IMR-90 (cell line): ENCODE measurements around the gene MARCHF2. TPM values are rescaled to one million over a fixed set of nuclear protein-coding genes. Genes with fewer than 3 reads are reported as not detected.

Experiments used
- ATAC-seq: fragments of 200-7000 bp; cut with Tn5 transposase; 2 replicates; pipeline ENCODE4 v1.9.1; 2020; ENCODE audit warnings: low read depth, mild to moderate bottlenecking, moderate library complexity
- BruUV-seq: library from RNA; stranded (reverse); fragments of 400-500 nt; replicated peaks from 2 replicates; lab custom pipeline; 2021; lab: Mats Ljungman, UMichigan
- CTCF ChIA-PET: fragments of 300-600 bp; formaldehyde crosslinking; extraction: SDS; loops from one replicate; lab custom pipeline; 2021; ENCODE audit warnings: antibody characterized with exemption; lab: Yijun Ruan, JAX
- POLR2A ChIA-PET: fragments of 300-600 bp; sonication (Branson Sonifier 250); formaldehyde crosslinking; loops from one replicate; lab custom pipeline; 2022; ENCODE audit warnings: antibody characterized with exemption; ENCODE audit not compliant: unreplicated experiment; lab: Charles Lee
- DNase-seq: peaks from one replicate; pipeline ENCODE4 v3.0.0; 2013
- H2AFZ ChIP-seq: replicated peaks from 2 replicates; pipeline ENCODE3; 2013; ENCODE audit warnings: low read length, mild to moderate bottlenecking; ENCODE audit not compliant: poor library complexity
- H2AK5ac ChIP-seq: 2 replicates; pipeline ENCODE4 v1.6.1; 2013; ENCODE audit warnings: low read depth, low read length, inconsistent platforms
- H2AK9ac ChIP-seq: replicated peaks from 2 replicates; pipeline ENCODE3; 2013; ENCODE audit warnings: mild to moderate bottlenecking, low read depth, low read length, moderate library complexity; ENCODE audit not compliant: poor library complexity
- H2BK120ac ChIP-seq: 2 replicates; pipeline ENCODE4 v1.6.1; 2013; ENCODE audit warnings: low read depth, low read length, inconsistent platforms
- H2BK15ac ChIP-seq: 3 replicates; pipeline ENCODE4 v1.6.1; 2013; ENCODE audit warnings: low read depth, low read length, inconsistent platforms
- H2BK20ac ChIP-seq: 2 replicates; pipeline ENCODE4 v1.6.1; 2013; ENCODE audit warnings: low read depth, mild to moderate bottlenecking, inconsistent platforms, low read length, moderate library complexity
- H2BK5ac ChIP-seq: 2 replicates; pipeline ENCODE4 v1.6.1; 2013; ENCODE audit warnings: mild to moderate bottlenecking, low read depth, low read length, inconsistent platforms; ENCODE audit not compliant: poor library complexity, severe bottlenecking
- H3K14ac ChIP-seq: replicated peaks from 2 replicates; pipeline ENCODE4 v1.6.1; 2013; ENCODE audit warnings: low read depth, low read length, inconsistent platforms
- H3K18ac ChIP-seq: 2 replicates; pipeline ENCODE4 v1.6.1; 2013; ENCODE audit warnings: low read depth, low read length, control low read depth
- H3K23ac ChIP-seq: 2 replicates; pipeline ENCODE4 v1.6.1; 2013; ENCODE audit warnings: low read depth, low read length, inconsistent platforms
- H3K27ac ChIP-seq: 2 replicates; pipeline ENCODE4 v1.5.1; 2013; ENCODE audit warnings: mild to moderate bottlenecking, control low read depth, low read length; ENCODE audit not compliant: insufficient read depth
- H3K27me3 ChIP-seq: 2 replicates; pipeline ENCODE4 v1.6.1; 2013; ENCODE audit warnings: low read length; ENCODE audit not compliant: control insufficient read depth, insufficient read depth
- H3K36me3 ChIP-seq: 2 replicates; pipeline ENCODE4 v1.6.1; 2013; ENCODE audit warnings: low read length, mixed read lengths; ENCODE audit not compliant: control insufficient read depth, insufficient read depth
- H3K4ac ChIP-seq: 2 replicates; pipeline ENCODE4 v1.6.1; 2013; ENCODE audit warnings: low read depth, low read length, inconsistent platforms
- H3K4me1 ChIP-seq: 2 replicates; pipeline ENCODE4 v1.6.1; 2013; ENCODE audit warnings: low read length, mixed read lengths; ENCODE audit not compliant: control insufficient read depth, insufficient read depth
- H3K4me2 ChIP-seq: 2 replicates; pipeline ENCODE4 v1.6.1; 2013; ENCODE audit warnings: low read depth, mild to moderate bottlenecking, control low read depth, low read length, moderate library complexity
- H3K4me3 ChIP-seq: 2 replicates; pipeline ENCODE4 v1.5.1; 2013; ENCODE audit warnings: low read depth, mild to moderate bottlenecking, control low read depth, low read length, moderate library complexity; ENCODE audit not compliant: insufficient read depth
- H3K56ac ChIP-seq: 2 replicates; pipeline ENCODE4 v1.6.1; 2013; ENCODE audit warnings: low read length, inconsistent platforms; ENCODE audit not compliant: insufficient read depth; ENCODE audit errors: extremely low read depth
- H3K79me1 ChIP-seq, 2 experiments: 2 replicates each; pipeline ENCODE4 v1.6.1; 2013; ENCODE audit warnings: low read length in 2 of 2, inconsistent platforms in 1 of 2, low read depth in 1 of 2
- H3K9ac ChIP-seq: 2 replicates; pipeline ENCODE4 v1.6.1; 2013; ENCODE audit warnings: low read depth, low read length, control low read depth
- H3K9me1 ChIP-seq: 2 replicates; pipeline ENCODE4 v1.6.1; 2013; ENCODE audit warnings: low read length, inconsistent platforms; ENCODE audit not compliant: insufficient read depth
- H3K9me3 ChIP-seq: 2 replicates; pipeline ENCODE4 v1.6.1; 2013; ENCODE audit warnings: low read length; ENCODE audit not compliant: control insufficient read depth, insufficient read depth
- H4K20me1 ChIP-seq: 2 replicates; pipeline ENCODE4 v1.6.1; 2013; ENCODE audit warnings: low read length, inconsistent platforms; ENCODE audit not compliant: insufficient read depth
- H4K5ac ChIP-seq: 2 replicates; pipeline ENCODE4 v1.6.1; 2013; ENCODE audit warnings: mild to moderate bottlenecking, low read depth, low read length, control low read depth
- H4K8ac ChIP-seq, 2 experiments: 2 replicates each; pipeline ENCODE4 v1.6.1; 2013; ENCODE audit warnings: low read depth in 2 of 2, low read length in 2 of 2, control low read depth in 1 of 2, inconsistent platforms in 1 of 2
- H4K91ac ChIP-seq: 2 replicates; pipeline ENCODE4 v1.6.1; 2013; ENCODE audit warnings: low read depth, low read length, inconsistent platforms; ENCODE audit not compliant: insufficient read depth
- BHLHE40 ChIP-seq: fragments of 150-350 bp; IDR thresholded peaks from 2 replicates; pipeline ENCODE4 v1.6.1; 2016; ENCODE audit warnings: mild to moderate bottlenecking, low read depth, low read length
- CEBPB ChIP-seq: IDR thresholded peaks from 2 replicates; pipeline ENCODE4 v1.6.1; 2012; ENCODE audit warnings: low read depth, low read length, improper control_type of control experiment
- CHD1 ChIP-seq: IDR thresholded peaks from 2 replicates; pipeline ENCODE4 v1.6.1; 2012; ENCODE audit warnings: low read depth, low read length, improper control_type of control experiment
- FOS ChIP-seq: fragments of 150-350 bp; IDR thresholded peaks from 2 replicates; pipeline ENCODE4 v1.6.1; 2016; ENCODE audit warnings: low read depth, low read length
- MAFK ChIP-seq: IDR thresholded peaks from 2 replicates; pipeline ENCODE4 v1.6.1; 2012; ENCODE audit warnings: low read depth, low read length, improper control_type of control experiment
- MAZ ChIP-seq: IDR thresholded peaks from 2 replicates; pipeline ENCODE4 v1.6.1; 2012; ENCODE audit warnings: low read depth, mild to moderate bottlenecking, low read length, improper control_type of control experiment, moderate library complexity, borderline replicate concordance
- MXI1 ChIP-seq: IDR thresholded peaks from 2 replicates; pipeline ENCODE4 v1.6.1; 2012; ENCODE audit warnings: low read depth, mild to moderate bottlenecking, low read length, moderate library complexity, borderline replicate concordance
- NFE2L2 ChIP-seq: fragments of 150-350 bp; IDR thresholded peaks from 2 replicates; pipeline ENCODE4 v1.6.1; 2016; ENCODE audit warnings: low read depth, mild to moderate bottlenecking, low read length
- POLR2A ChIP-seq: IDR thresholded peaks from 2 replicates; pipeline ENCODE4 v1.6.1; 2012; ENCODE audit warnings: mild to moderate bottlenecking, low read depth, low read length
- RAD21 ChIP-seq: IDR thresholded peaks from 2 replicates; pipeline ENCODE4 v1.6.1; 2012; ENCODE audit warnings: low read length, improper control_type of control experiment
- RCOR1 ChIP-seq: IDR thresholded peaks from 2 replicates; pipeline ENCODE4 v1.6.1; 2012; ENCODE audit warnings: mild to moderate bottlenecking, low read length, improper control_type of control experiment; ENCODE audit not compliant: insufficient replicate concordance
- RFX5 ChIP-seq: IDR thresholded peaks from 2 replicates; pipeline ENCODE4 v1.8.0; 2012; ENCODE audit warnings: low read depth, mild to moderate bottlenecking, low read length, moderate library complexity
- SMC3 ChIP-seq: fragments of 150-350 bp; IDR thresholded peaks from 2 replicates; pipeline ENCODE4 v1.6.1; 2016; ENCODE audit warnings: low read depth, mild to moderate bottlenecking, antibody characterized with exemption, low read length, moderate library complexity
- WGBS, 2 experiments: methylation state at CpG; one replicate each; pipeline versions ENCODE4 v1.1.5 to v1.1.7; 2013; ENCODE audit warnings: missing lambda C conversion rate in 2 of 2; ENCODE audit not compliant: insufficient read length in 1 of 2; ENCODE audit errors: extremely low coverage in 2 of 2; 5-methylcytosine and 5-hydroxymethylcytosine counted together
- dilution Hi-C: fragments of 300-500 bp; cut with HindIII; formaldehyde crosslinking; loops from one replicate; pipeline ENCODE4 v1.14.3; 2018; ENCODE audit warnings: low sequenced_read_pairs; ENCODE audit not compliant: unreplicated experiment
- in situ Hi-C: fragments of 300-500 bp; cut with MboI; formaldehyde crosslinking; loops from 3 replicates; pipeline ENCODE4 v1.14.3; 2019; ENCODE audit warnings: low sequenced_read_pairs, inconsistent platforms, mixed read lengths
- intact Hi-C: fragments of 100-400 bp; cut with micrococcal nuclease; formaldehyde crosslinking; loops from 2 replicates; pipeline ENCODE4 v1.10.0; 2022
- polyA plus RNA-seq, 3 experiments: library from polyadenylated mRNA; depleted of rRNA; stranded (reverse); fragments of >200 nt; gene quantifications; 2 replicates each; pipeline ENCODE4 v1.2.3, GENCODE V29; 2012; ENCODE audit warnings: low replicate concordance in 1 of 3
- total RNA-seq: library from RNA; depleted of rRNA; stranded (reverse); fragments of >200 nt; gene quantifications from 2 replicates; pipeline ENCODE4 v1.2.3, GENCODE V29; 2012
- TF ChIP-seq, protein P1 (sequence below): fragments of 150-350 bp; IDR thresholded peaks from 2 replicates; pipeline ENCODE4 v1.6.1; 2016; ENCODE audit warnings: low read depth, mild to moderate bottlenecking, low read length, moderate library complexity, borderline replicate concordance
- TF ChIP-seq, protein P2 (sequence below): fragments of 150-350 bp; IDR thresholded peaks from 2 replicates; pipeline ENCODE4 v1.6.1; 2017; ENCODE audit warnings: mild to moderate bottlenecking, antibody characterized with exemption, low read length, low read depth
- TF ChIP-seq, protein P3 (sequence below): conservative IDR thresholded peaks from 2 replicates; pipeline ENCODE4 v1.5.1; 2012; ENCODE audit warnings: mild to moderate bottlenecking, low read depth, low read length, improper control_type of control experiment

MARCHF2 gene
- total and polyA plus RNA-seq, 2 of the 4 experiments (the other 2 are of a cell fraction), result 33.8 to 58.8 TPM

DNA sequence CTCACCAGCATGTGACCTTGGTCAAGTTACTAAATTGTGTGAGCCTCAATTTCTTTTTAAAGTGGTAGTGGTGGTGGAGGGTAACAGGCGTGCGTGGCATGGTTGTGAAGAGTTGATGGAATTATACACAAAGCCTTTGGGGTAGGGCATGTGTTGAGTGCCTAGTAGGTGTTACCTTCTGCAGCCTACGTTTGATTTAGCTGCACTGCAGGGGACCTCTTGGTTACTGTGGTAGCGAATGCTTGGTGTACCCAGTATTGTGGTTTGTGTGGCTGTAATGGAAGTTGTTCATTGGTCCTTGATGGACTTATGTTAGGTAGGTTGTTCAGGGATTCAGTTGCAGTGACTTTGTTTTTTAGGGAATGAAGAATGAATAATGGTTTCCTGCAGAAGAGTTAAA lies 64.8 kb downstream of the MARCHF2 start:
- Histone ChIP-seq H4K91ac (no peak overlapping the region), H3K23ac (0 out of 2 replicates have a peak overlapping the region, but pooled peaks have one; percentile 18), H4K8ac (no peak overlapping the region), H3K4me2 (no peak overlapping the region), H3K14ac (no peak overlapping the region), H2AFZ (no peak overlapping the region), H3K4me3 (no peak overlapping the region), H3K9ac (no peak overlapping the region), H3K18ac (no peak overlapping the region), H3K4ac (no peak overlapping the region; the same call in 1 of the 2 replicates), H3K79me1 (peaks cover 29 to 85% of the 10 kb centered on the region in 2 experiments), H2BK120ac (no peak overlapping the region), H3K4me1 (peaks cover 5% of the 10 kb centered on the region), H4K5ac (no peak overlapping the region), H2BK5ac (no peak overlapping the region), H3K9me3 (no peaks in the 10 kb centered on the region), H2BK15ac (no peak overlapping the region), H2AK9ac (peak overlapping the region; percentile 33), H2BK20ac (no peak overlapping the region), H2AK5ac (no peak overlapping the region), H3K27ac (no peak overlapping the region), H3K9me1 (peaks cover 27% of the 10 kb centered on the region), H4K20me1 (peaks cover 83% of the 10 kb centered on the region), H3K27me3 (no peaks in the 10 kb centered on the region), H3K56ac (no peak overlapping the region), H3K36me3 (peaks cover 55% of the 10 kb centered on the region)
- ATAC-seq, result no peak
- dilution Hi-C loops (no loop called here), intact Hi-C loops (no loop called here), in situ Hi-C loops (no loop called here)
- BruUV-seq, result no TSS peak
- TF ChIP-seq, protein P1, sequence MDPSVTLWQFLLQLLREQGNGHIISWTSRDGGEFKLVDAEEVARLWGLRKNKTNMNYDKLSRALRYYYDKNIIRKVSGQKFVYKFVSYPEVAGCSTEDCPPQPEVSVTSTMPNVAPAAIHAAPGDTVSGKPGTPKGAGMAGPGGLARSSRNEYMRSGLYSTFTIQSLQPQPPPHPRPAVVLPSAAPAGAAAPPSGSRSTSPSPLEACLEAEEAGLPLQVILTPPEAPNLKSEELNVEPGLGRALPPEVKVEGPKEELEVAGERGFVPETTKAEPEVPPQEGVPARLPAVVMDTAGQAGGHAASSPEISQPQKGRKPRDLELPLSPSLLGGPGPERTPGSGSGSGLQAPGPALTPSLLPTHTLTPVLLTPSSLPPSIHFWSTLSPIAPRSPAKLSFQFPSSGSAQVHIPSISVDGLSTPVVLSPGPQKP, result no peak
- no peak for TF ChIP-seq MAFK
- no peak for TF ChIP-seq SMC3
- no peak for TF ChIP-seq MAZ
- TF ChIP-seq, protein P2, sequence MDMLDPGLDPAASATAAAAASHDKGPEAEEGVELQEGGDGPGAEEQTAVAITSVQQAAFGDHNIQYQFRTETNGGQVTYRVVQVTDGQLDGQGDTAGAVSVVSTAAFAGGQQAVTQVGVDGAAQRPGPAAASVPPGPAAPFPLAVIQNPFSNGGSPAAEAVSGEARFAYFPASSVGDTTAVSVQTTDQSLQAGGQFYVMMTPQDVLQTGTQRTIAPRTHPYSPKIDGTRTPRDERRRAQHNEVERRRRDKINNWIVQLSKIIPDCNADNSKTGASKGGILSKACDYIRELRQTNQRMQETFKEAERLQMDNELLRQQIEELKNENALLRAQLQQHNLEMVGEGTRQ, result no peak
- no peak for TF ChIP-seq BHLHE40
- no peak for TF ChIP-seq CHD1
- TF ChIP-seq CEBPB, result no peak
- TF ChIP-seq, protein P3, sequence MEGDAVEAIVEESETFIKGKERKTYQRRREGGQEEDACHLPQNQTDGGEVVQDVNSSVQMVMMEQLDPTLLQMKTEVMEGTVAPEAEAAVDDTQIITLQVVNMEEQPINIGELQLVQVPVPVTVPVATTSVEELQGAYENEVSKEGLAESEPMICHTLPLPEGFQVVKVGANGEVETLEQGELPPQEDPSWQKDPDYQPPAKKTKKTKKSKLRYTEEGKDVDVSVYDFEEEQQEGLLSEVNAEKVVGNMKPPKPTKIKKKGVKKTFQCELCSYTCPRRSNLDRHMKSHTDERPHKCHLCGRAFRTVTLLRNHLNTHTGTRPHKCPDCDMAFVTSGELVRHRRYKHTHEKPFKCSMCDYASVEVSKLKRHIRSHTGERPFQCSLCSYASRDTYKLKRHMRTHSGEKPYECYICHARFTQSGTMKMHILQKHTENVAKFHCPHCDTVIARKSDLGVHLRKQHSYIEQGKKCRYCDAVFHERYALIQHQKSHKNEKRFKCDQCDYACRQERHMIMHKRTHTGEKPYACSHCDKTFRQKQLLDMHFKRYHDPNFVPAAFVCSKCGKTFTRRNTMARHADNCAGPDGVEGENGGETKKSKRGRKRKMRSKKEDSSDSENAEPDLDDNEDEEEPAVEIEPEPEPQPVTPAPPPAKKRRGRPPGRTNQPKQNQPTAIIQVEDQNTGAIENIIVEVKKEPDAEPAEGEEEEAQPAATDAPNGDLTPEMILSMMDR, result no peak
- TF ChIP-seq RCOR1, result no peak
- TF ChIP-seq RAD21, result no peak
- TF ChIP-seq POLR2A, result no peak
- no peak for TF ChIP-seq NFE2L2
- no peak for TF ChIP-seq MXI1
- TF ChIP-seq FOS, result no peak
- TF ChIP-seq RFX5, result no peak
- 94% methylated on average over 4 of the region's 4 CpGs; no CpG with 5 or more reads in 1 of the 2 experiments for WGBS, 2 experiments
- no peak for DNase-seq
- POLR2A ChIA-PET, result no interaction called here
- CTCF ChIA-PET, result no interaction called here
